K562 (cell line): ENCODE results near the gene VPS11. TPM values are rescaled to one million over a fixed set of nuclear protein-coding genes. Genes with fewer than 3 reads are reported as not detected.

ENCODE experiments used
- ATAC-seq: fragments of 200-7000 bp; cut with Tn5 transposase; 3 replicates; pipeline ENCODE4 v1.9.1; 2020; ENCODE audit warnings: moderate library complexity
- BruUV-seq: library from RNA; stranded (reverse); fragments of 400-500 nt; replicated peaks from 2 replicates; lab custom pipeline; 2021; lab: Mats Ljungman, UMichigan
- CTCF ChIA-PET: fragments of 300-600 bp; formaldehyde crosslinking; extraction: SDS; loops from one replicate; lab custom pipeline; 2021; ENCODE audit warnings: low intra/inter-chr PET ratio; lab: Yijun Ruan, JAX
- POLR2A ChIA-PET: fragments of 300-600, 350-650 bp; sonication (Branson Sonifier 250); formaldehyde crosslinking; extraction: SDS; loops from one replicate; lab custom pipeline; 2021; ENCODE audit warnings: antibody characterized with exemption, inconsistent platforms; lab: Yijun Ruan, JAX
- DNase-seq, 4 experiments: peaks; one replicate each; pipeline versions ENCODE4 v3.0.0 to v3.0.0-alpha.2; 2011 to 2018; ENCODE audit warnings: low spot score in 3 of 4, mixed read lengths in 3 of 4; ENCODE audit errors: extremely low read depth in 1 of 4
- FAIRE-seq: peaks from 2 replicates; lab custom pipeline; 2011; peaks lifted over from hg19 to GRCh38; lab: Jason Lieb, UNC
- H2AFZ ChIP-seq: 2 replicates; pipeline ENCODE4 v1.6.0; 2011; ENCODE audit warnings: low read depth, low read length, control low read depth, inconsistent platforms
- H3K27ac ChIP-seq: fragments of 200-600 bp; 3 replicates; pipeline ENCODE4 v1.8.0; 2011; ENCODE audit warnings: low read depth, mild to moderate bottlenecking, control low read depth, inconsistent platforms, low read length, moderate library complexity, mixed read lengths; ENCODE audit errors: extremely low read depth
- H3K27me3 ChIP-seq, 2 experiments: fragments of 300-600 bp in 1 of 2; 2 replicates in 1 of 2; 3 replicates in 1 of 2; pipeline versions ENCODE4 v1.6.0 to v1.8.0; 2011; ENCODE audit warnings: inconsistent platforms in 2 of 2, low read length in 2 of 2, mild to moderate bottlenecking in 1 of 2, mixed read lengths in 1 of 2, moderate library complexity in 1 of 2; ENCODE audit not compliant: control insufficient read depth in 2 of 2, insufficient read depth in 2 of 2
- H3K36me3 ChIP-seq: fragments of 300-600 bp; 3 replicates; pipeline ENCODE4 v1.8.0; 2011; ENCODE audit warnings: mild to moderate bottlenecking, low read length, inconsistent platforms; ENCODE audit not compliant: control insufficient read depth, insufficient read depth
- H3K4me1 ChIP-seq, 2 experiments: fragments of 200-600 bp in 1 of 2; replicated peaks in 1 of 2; 2 replicates in 1 of 2; 3 replicates in 1 of 2; pipeline versions ENCODE4 v1.5.1 to v1.8.0; 2011; ENCODE audit warnings: inconsistent platforms in 2 of 2, low read length in 2 of 2, mild to moderate bottlenecking in 1 of 2, mixed read lengths in 1 of 2, moderate library complexity in 1 of 2; ENCODE audit not compliant: control insufficient read depth in 2 of 2, insufficient read depth in 2 of 2
- H3K4me2 ChIP-seq: 2 replicates; pipeline ENCODE4 v1.6.1; 2011; ENCODE audit warnings: low read length, control low read depth, inconsistent platforms, mixed read lengths; ENCODE audit not compliant: insufficient read depth
- H3K4me3 ChIP-seq: fragments of 200-600 bp; sonication (generic), shearing (Covaris generic); 2 replicates; pipeline ENCODE4 v1.5.1; 2016; ENCODE audit warnings: control low read depth, inconsistent platforms
- H3K79me2 ChIP-seq: fragments of 200-600 bp; 3 replicates; pipeline ENCODE4 v1.8.0; 2011; ENCODE audit warnings: low read length, inconsistent platforms; ENCODE audit not compliant: control insufficient read depth, insufficient read depth
- H3K9ac ChIP-seq, 2 experiments: 2 replicates each; pipeline versions ENCODE4 v1.6.0 to v1.6.1; 2011; ENCODE audit warnings: low read depth in 2 of 2, low read length in 2 of 2, control low read depth in 1 of 2, inconsistent platforms in 1 of 2, mild to moderate bottlenecking in 1 of 2, mixed read lengths in 1 of 2; ENCODE audit not compliant: insufficient read depth in 1 of 2
- H3K9me1 ChIP-seq: one replicate; pipeline ENCODE4 v1.6.0; 2011; ENCODE audit warnings: inconsistent platforms, mild to moderate bottlenecking, low read length, moderate library complexity; ENCODE audit not compliant: control insufficient read depth, insufficient read depth
- H3K9me3 ChIP-seq: replicated peaks from 2 replicates; pipeline ENCODE4 v1.5.1; 2011; ENCODE audit warnings: low read depth, low read length, inconsistent platforms; ENCODE audit not compliant: control insufficient read depth, insufficient read depth
- H4K20me1 ChIP-seq: replicated peaks from 2 replicates; pipeline ENCODE4 v1.6.1; 2011; ENCODE audit warnings: low read length, inconsistent platforms, mixed read lengths; ENCODE audit not compliant: control insufficient read depth, insufficient read depth
- HMG20B ChIP-seq: fragments of 250-450 bp; sonication (Bioruptor Pico); IDR thresholded peaks from 2 replicates; pipeline ENCODE4 v1.5.0; 2021; ENCODE audit warnings: mild to moderate bottlenecking
- MTA3 ChIP-seq: fragments of 450-650 bp; formaldehyde crosslinking; IDR thresholded peaks from 2 replicates; pipeline ENCODE4 v1.6.1; 2017; ENCODE audit warnings: mild to moderate bottlenecking, borderline replicate concordance
- RBFOX2 ChIP-seq: fragments of 200-400 bp; formaldehyde crosslinking; IDR thresholded peaks from 2 replicates; pipeline ENCODE4 v1.6.1; 2017; ENCODE audit warnings: low read depth, mild to moderate bottlenecking, low read length, moderate library complexity
- RBM22 ChIP-seq: fragments of 200-400 bp; formaldehyde crosslinking; IDR thresholded peaks from 2 replicates; pipeline ENCODE4 v1.6.1; 2018; ENCODE audit warnings: low read length, low read depth; ENCODE audit not compliant: poor library complexity, severe bottlenecking
- WGBS: fragments of 100-300 bp; shearing (Covaris generic); methylation state at CpG from one replicate; pipeline ENCODE4 v1.1.6; 2016; ENCODE audit warnings: low coverage, mixed read lengths; ENCODE audit not compliant: insufficient coverage; ENCODE audit errors: missing lambda C conversion rate; 5-methylcytosine and 5-hydroxymethylcytosine counted together
- in situ Hi-C: fragments of 300-500 bp; cut with MboI; formaldehyde crosslinking; loops from 4 replicates; pipeline ENCODE4 v1.15.0; 2018; ENCODE audit warnings: inconsistent platforms, mixed read lengths
- intact Hi-C: fragments of 100-400 bp; cut with micrococcal nuclease; formaldehyde crosslinking; loops from 2 replicates; pipeline ENCODE4 v1.14.2; 2022
- polyA plus RNA-seq, 8 experiments: library from polyadenylated mRNA; depleted of rRNA in 4 of 8; stranded (reverse) in 5 of 8; unstranded in 3 of 8; fragments of >200 nt; fragmentation: Nextera tagmentation in 2 of 8; fragmentation: Illumina TruSeq in 1 of 8; extraction: Ambion mirVana in 2 of 8; extraction: Trizol in 1 of 8; gene quantifications; 2 replicates each; pipeline versions ENCODE4 v1.2.1 to v1.2.3, GENCODE V29; 2011 to 2014; ENCODE audit warnings: inconsistent platforms in 1 of 8, missing spikeins in 1 of 8
- total RNA-seq, 7 experiments: library from RNA; depleted of rRNA in 6 of 7; stranded (reverse); fragments of >200 nt in 6 of 7; fragmentation: Illumina TruSeq in 2 of 7; extraction: Trizol in 2 of 7; gene quantifications; 2 replicates each; pipeline versions ENCODE4 v1.2.1 to v1.2.3, GENCODE V29; 2011 to 2021; ENCODE audit warnings: low replicate concordance in 1 of 7
- TF ChIP-seq, protein P1 (sequence below): fragments of 200-800 bp; sonication (Bioruptor generic); IDR thresholded peaks from 2 replicates; pipeline ENCODE4 v1.6.1; 2016; ENCODE audit warnings: missing genetic modification characterization, missing compliant biosample characterization

Gene VPS11
- total and polyA plus RNA-seq, 9 of the 15 experiments (the other 6 are each of a cell fraction or from before 2014, with no cell fraction given), result 14.1 to 35.5 (median 27.5) TPM

DNA sequence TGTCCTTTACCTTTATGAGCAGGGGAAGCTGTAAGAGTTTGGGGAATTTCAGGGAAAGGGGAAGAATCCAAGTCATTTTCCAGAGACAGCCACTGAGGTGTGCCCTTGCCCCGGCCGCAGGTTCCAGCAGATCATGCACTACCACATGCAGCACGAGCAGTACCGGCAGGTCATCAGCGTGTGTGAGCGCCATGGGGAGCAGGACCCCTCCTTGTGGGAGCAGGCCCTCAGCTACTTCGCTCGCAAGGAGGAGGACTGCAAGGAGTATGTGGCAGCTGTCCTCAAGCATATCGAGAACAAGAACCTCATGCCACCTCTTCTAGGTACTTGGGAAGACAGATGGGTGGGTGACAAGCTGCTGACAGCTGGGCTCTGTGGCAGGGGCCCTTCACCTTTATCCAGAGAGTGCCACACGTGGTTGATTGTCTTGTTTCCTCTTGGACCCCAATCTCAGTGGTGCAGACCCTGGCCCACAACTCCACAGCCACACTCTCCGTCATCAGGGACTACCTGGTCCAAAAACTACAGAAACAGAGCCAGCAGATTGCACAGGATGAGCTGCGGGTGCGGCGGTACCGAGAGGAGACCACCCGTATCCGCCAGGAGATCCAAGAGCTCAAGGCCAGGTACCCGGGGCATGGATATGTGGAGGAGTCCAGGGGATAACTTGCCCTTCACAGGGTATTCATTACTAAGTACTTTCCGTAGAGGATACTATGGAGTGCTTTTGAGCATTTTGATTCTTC lies 11.2 kb downstream of the VPS11 start:
- Histone ChIP-seq H3K4me3 (no peak overlapping the region), H3K36me3 (peaks cover 71% of the 10 kb centered on the region), H3K27me3 (no peaks in the 10 kb centered on the region), H2AFZ (no peak overlapping the region), H3K4me2 (no peak overlapping the region), H3K79me2 (no peaks in the 10 kb centered on the region), H3K9ac (no peak overlapping the region), H3K4me1 (peaks cover 0 to 4% of the 10 kb centered on the region in 2 experiments; a peak in 1 of 5 replicates), H3K9me1 (no peaks in the 10 kb centered on the region), H3K27ac (no peak overlapping the region), H4K20me1 (no peaks in the 10 kb centered on the region), H3K9me3 (no peaks in the 10 kb centered on the region)
- TF ChIP-seq RBFOX2 (0 out of 2 replicates have a peak, but pooled peaks have one; percentile 27), RBM22 (no peak)
- POLR2A ChIA-PET, result interaction anchor here (0.6 to 2.1 kb wide), 7 partner anchors 8 to 22 kb away, joined by 3 to 12 read pairs (median 5); partner anchors contain the start of gene VPS11
- in situ Hi-C loops (no loop called here), intact Hi-C loops (no loop called here)
- CTCF ChIA-PET, result no interaction called here
- FAIRE-seq (no peak), DNase-seq (no peak), ATAC-seq (no peak)
- no TSS peak for BruUV-seq
- WGBS, result 86% methylated on average over 18 of the region's 19 CpGs

DNA sequence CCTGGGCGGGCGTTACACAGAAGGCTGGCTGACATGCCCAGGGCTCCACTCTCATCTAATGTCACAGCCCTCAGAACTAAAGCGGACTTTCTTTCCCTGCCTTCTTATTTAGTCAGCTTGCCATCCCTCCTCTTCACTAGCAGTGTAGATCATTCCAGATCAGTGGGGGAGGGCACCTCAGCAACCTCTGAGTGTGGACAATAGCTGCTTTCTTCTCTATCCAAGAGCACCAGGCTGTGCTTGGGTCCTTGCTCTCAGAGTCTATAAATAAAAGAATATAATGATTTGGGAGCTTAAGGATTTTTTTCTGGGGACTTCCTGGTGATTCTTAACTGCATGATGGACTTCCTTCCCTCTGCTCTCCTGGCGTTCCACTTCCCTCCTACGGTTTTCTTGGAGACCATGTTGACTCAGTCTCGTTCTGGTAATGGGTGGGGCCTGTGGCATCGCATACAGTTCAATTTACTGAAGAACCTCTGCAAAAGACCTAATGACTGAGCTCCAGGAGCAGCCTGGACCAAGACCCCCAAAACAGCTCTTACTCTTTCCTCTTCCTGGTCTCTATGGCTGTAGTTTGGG lies 14.2 kb downstream of the VPS11 start:
- ChIA-PET CTCF (no interaction called here), POLR2A (interaction anchor here (0.6 to 2.5 kb wide), 8 partner anchors 7 to 75 kb away, joined by 3 to 17 read pairs (median 3); no protein-coding TSS in a partner anchor)
- H4K20me1 ChIP-seq, result no peaks in the 10 kb centered on the region
- no peak overlapping the region for H2AFZ ChIP-seq
- peaks cover 17% of the 10 kb centered on the region for H3K79me2 ChIP-seq
- intact Hi-C loops (no loop called here), in situ Hi-C loops (no loop called here)
- H3K9me1 ChIP-seq, result no peaks in the 10 kb centered on the region
- FAIRE-seq (no peak), ATAC-seq (no peak), DNase-seq (no peak)
- peaks cover 59% of the 10 kb centered on the region; the same call in 2 of the 3 replicates for H3K36me3 ChIP-seq
- no TSS peak for BruUV-seq
- peaks cover 11 to 18% of the 10 kb centered on the region in 2 experiments; a peak in 3 of 5 replicates for H3K4me1 ChIP-seq
- H3K9ac ChIP-seq, result 0 out of 4 replicates have a peak overlapping the region, but pooled peaks of 1 of the 2 experiments have one; percentile 36
- H3K9me3 ChIP-seq, result no peaks in the 10 kb centered on the region
- no peak overlapping the region for H3K4me3 ChIP-seq
- H3K27me3 ChIP-seq, result no peaks in the 10 kb centered on the region
- no peak overlapping the region; the same call in 2 of the 3 replicates for H3K27ac ChIP-seq
- 65% methylated on average over 7 of the region's 7 CpGs for WGBS
- H3K4me2 ChIP-seq, result no peak overlapping the region
- TF ChIP-seq, protein P1, sequence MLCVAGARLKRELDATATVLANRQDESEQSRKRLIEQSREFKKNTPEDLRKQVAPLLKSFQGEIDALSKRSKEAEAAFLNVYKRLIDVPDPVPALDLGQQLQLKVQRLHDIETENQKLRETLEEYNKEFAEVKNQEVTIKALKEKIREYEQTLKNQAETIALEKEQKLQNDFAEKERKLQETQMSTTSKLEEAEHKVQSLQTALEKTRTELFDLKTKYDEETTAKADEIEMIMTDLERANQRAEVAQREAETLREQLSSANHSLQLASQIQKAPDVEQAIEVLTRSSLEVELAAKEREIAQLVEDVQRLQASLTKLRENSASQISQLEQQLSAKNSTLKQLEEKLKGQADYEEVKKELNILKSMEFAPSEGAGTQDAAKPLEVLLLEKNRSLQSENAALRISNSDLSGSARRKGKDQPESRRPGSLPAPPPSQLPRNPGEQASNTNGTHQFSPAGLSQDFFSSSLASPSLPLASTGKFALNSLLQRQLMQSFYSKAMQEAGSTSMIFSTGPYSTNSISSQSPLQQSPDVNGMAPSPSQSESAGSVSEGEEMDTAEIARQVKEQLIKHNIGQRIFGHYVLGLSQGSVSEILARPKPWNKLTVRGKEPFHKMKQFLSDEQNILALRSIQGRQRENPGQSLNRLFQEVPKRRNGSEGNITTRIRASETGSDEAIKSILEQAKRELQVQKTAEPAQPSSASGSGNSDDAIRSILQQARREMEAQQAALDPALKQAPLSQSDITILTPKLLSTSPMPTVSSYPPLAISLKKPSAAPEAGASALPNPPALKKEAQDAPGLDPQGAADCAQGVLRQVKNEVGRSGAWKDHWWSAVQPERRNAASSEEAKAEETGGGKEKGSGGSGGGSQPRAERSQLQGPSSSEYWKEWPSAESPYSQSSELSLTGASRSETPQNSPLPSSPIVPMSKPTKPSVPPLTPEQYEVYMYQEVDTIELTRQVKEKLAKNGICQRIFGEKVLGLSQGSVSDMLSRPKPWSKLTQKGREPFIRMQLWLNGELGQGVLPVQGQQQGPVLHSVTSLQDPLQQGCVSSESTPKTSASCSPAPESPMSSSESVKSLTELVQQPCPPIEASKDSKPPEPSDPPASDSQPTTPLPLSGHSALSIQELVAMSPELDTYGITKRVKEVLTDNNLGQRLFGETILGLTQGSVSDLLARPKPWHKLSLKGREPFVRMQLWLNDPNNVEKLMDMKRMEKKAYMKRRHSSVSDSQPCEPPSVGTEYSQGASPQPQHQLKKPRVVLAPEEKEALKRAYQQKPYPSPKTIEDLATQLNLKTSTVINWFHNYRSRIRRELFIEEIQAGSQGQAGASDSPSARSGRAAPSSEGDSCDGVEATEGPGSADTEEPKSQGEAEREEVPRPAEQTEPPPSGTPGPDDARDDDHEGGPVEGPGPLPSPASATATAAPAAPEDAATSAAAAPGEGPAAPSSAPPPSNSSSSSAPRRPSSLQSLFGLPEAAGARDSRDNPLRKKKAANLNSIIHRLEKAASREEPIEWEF (CRISPR knock-in tag), result no peak
- TF ChIP-seq HMG20B (CRISPR knock-in tag) (no peak), MTA3 (no peak)
